ENCODE data around the gene ALK.

ALK gene

DNA sequence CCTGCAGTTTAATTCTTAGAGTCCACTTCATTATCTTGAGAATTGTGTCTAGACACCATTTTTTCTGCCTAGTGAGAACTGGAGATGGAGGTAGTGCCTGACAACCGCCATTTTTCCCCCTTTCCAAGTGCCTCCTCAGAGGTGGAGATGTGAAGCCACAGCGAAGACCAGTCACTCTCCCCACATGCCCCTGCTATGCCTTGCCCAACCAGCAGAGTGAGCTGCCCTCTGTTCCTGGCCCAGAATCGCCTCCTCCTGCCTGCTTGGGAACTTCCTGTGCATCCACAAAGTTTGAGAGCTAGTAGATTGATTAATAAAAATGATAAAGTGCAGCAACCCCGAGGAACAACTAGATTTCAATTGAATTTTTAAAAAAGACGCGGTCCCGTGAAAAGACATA, 682.9 kb downstream of the ALK start:
- no peak for DNase-seq

- no peak for DNase-seq
These were observed 685.3 kb downstream of the ALK start for GRCh38 chr2:29236074-29236473.

DNA sequence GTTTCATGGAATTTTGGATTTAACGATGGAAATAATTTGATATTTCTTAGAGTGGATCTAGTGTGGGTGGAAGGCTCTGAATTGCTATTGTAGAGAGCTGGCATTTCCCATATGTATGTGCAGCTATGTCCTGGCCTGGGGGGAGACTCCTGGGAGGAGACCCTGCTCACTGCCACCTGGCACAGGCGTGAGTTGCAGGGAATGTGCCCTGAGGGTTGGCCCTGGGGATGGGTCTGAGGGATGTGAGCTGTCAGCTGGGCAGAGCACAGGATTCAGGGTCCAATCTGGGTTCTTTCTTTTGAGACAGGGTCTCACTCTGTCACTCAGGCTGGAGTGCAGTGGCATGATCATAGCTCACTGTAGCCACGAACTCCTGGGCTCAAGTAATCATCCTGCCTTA, 686.0 kb downstream of the ALK start:
- DNase-seq, result no peak

GRCh38 chr2:29233428-29233827, 688.0 kb downstream of the ALK start:
- DNase-seq, result no peak

- no peak for DNase-seq
These were observed 689.3 kb downstream of the ALK start for GRCh38 chr2:29232041-29232440.

DNA sequence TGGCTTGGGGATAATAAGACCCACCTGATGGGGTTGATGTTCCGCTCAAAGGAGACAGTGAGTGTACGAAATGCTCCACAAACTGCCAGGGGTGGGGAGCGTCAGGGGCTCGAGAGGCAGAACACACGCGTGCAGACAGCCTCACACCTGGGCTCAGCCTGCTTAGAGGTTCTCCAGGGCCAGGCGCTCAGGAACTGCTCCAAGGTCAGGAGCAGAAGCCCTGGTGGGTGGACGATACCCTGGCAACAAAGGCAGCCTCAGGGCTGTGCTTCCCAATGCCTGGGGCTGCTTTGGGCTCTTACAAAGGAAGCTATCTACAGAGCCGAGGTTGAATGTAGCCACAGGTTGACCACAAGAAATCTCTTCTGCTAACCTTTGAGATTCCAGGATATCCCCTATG, 691.7 kb downstream of the ALK start:
- DNase-seq, result no peak

- no peak for DNase-seq
These were observed 692.4 kb downstream of the ALK start for GRCh38 chr2:29228947-29229346.

GRCh38 chr2:29227935-29228675, 693.3 kb downstream of the ALK start:
- DNase-seq, result no peak

DNA sequence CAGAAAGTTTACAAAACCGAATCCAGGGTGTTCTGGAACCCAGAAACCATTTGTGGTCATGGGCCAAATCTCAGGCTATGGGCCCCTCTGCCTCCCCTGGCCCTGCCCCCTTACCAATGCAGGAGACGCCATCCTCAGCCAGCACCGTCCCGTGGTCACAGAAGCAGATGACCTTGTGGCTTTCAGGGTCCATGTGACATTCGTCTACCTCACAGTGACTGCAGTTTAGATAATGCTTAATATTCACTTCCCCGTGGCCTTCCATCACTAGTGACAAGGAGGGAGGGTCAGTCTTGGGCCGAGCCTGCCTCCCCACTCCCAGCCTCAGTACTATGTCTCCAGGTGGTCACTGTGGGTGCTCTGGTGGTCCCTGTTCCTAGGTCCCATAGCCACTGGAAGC, 694.6 kb downstream of the ALK start:
- DNase-seq, result no peak

- no peak for DNase-seq
These were observed 695.0 kb downstream of the ALK start for GRCh38 chr2:29226375-29226774.

GRCh38 chr2:29225814-29226213, 695.6 kb downstream of the ALK start:
- DNase-seq, result no peak

- no peak for DNase-seq
These were observed 696.5 kb downstream of the ALK start for GRCh38 chr2:29224693-29225551.

DNA sequence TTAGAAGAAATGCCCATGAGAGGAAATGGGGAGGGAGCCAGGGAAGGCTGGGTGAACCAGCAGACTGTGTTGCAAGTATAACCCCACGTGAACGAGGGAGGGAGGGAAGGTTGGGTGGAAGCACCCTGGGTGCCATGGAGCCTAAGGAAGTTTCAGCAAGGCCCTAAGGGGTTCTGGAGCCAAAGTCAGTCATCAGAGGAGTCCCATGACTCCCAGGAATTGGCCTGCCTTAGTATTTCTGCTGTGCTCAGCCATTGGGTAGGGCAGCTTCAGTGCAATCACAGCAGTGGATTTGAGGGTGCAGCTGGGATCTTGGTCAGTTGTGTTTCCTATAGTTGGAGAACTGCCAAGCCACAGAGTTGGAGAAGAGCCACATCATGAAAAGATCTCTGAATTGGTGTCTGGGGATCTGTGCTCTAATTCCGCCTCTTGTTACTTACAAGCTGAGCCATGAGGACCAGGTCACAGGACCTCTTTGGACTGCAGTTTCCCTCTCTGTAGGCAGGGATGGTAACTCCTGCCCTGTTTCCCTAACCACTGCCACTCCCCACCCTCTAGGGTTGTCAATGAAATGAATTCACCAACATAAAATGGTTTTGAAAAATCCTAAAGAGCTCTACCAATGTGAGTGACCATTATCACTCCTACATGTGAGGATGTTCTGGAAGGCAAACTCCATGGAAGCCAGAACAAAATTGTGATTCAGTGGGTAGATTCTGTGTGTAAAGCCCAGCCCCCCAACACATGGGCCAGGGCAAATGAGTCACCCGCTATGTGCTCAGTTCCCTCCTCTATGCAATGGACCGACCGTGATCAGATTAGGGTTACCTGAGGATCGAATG, 697.3 kb downstream of the ALK start:
- no peak for DNase-seq

GRCh38 chr2:29223257-29223656, 698.1 kb downstream of the ALK start:
- no peak for DNase-seq

- DNase-seq, result no peak
These were observed 698.8 kb downstream of the ALK start for GRCh38 chr2:29222381-29223179.

DNA sequence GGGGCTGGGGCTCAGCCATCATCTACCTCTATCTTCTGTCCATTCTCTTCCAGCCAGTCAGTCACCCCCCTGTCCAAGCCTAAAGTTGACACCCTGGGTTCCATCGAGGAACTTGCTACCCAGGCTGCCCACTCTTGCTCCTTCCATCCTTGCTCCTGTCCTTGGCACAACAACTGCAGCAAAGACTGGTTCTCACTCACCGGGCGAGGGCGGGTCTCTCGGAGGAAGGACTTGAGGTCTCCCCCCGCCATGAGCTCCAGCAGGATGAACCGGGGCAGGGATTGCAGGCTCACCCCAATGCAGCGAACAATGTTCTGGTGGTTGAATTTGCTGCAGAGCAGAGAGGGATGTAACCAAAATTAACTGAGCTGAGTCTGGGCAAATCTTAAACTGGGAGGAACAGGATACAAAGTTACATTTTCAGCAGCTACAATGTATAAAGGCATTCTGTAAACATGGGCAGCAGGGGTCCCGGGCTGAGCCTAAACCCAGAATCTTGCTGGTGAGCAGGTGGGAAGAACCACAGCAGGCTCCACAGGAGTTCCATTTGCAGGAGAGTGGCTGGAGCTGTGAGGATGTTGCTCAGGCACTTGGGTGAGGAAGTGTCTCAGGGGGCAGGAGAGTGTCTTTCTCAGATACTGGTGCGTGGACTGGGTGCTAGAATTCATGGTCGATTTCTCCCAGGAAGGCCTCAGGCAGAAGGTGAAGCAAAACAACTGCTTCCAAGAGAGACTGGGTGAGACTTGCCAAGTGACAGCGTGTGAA, 700.7 kb downstream of the ALK start:
- no peak for DNase-seq

- no peak for DNase-seq
These were observed 702.0 kb downstream of the ALK start for GRCh38 chr2:29219374-29219773.

DNA sequence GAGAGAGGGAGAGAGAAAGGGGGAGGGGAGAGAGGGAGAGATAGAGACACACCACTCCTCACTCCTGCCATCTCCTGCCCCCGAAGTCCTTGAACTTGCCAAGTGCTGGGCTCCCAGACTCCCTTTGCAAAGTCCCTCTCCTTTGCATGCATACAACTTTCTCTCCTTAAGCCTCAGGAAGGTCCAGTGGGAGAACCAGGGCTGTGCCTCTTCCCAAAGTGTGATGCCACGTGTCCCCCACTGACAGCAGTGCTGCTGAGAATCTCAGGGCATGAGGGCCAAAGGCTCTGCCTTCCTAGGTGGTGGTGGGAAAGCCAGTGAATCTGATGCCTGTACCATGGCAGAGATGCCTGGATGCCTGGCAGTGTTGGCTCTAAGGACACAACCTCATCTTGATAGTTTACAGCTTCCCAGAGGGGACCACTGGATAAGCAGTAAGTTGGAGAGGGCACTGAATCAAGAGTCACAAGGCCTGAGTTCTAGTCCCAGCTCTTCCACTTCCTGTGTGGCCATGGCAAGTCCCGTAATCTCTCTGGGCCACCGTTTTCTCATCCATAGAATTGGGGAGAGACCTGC, 702.7 kb downstream of the ALK start:
- no peak for DNase-seq

- no peak for DNase-seq
These were observed 703.3 kb downstream of the ALK start for GRCh38 chr2:29218071-29218470.

DNA sequence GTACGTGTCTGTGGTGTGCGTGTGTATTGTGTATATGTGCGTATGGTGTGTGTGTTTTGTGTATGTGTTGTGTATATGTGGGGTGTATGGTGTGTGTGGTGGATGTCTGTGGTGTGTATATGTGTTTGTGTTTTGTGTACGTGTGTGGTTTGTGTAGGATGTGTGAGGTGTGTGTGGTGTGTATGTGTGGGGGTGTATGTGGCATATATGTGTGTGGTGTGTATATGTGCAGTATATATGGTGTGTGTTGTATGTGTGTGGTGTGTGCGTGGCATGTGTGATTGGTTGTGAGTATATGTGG, 704.8 kb downstream of the ALK start:
- no peak for DNase-seq

DNA sequence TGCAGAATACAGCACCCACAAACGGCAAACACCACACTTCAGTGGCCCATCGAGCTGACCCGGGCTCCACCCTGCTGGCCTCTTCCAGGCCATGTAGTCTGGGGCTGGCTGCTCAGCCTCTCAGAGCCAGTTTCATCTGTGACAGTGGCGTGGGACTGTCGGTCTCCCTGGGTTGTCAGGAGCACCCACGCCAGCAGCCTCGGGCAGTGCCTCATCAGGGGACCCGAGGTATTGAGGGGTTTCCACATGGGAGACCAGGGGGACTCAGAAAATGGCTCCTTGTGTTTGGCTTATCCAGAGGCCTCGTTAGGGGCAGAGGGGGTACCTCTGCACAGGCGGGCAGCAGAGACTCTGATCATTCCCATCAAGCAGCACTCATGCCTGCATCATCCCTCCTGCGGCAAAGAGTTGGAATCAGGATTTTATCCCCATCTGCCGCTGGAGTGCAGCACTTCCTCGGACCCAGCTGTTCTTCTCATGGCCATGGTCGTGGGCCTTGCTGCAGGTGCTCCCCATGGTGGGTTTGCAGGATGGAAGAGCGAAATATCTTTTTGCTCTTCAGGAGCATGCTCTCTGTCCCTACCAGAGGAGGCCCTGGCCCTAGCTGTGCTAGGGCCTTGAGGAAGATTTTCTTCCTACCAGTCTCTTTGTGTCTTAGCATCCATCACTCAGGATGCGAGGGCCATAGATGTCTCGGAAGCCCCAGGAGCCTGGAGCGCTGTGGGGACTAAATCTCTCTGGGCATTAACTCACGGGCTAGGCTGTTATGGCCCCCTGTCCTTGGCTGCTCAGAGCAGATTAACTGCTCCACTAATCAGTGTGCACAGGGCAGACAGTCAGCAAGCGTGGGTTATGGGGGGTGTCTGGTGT, 705.4 kb downstream of the ALK start:
- no peak for DNase-seq
